Activated CD8-positive, alpha-beta T cell treated with anti-CD3 and anti-CD28 coated beads, Interleukin-2, amount 10 ng/mL, durations not matched to agents 7 days and 5 days (primary cell): ENCODE measurements around the gene PACSIN3. TPM values are rescaled to one million over a fixed set of nuclear protein-coding genes. Genes with fewer than 3 reads are reported as not detected.

Experiments
- ATAC-seq: fragments of 150-1000 bp; cut with Tn5 transposase; one replicate; pipeline ENCODE4 v1.10.0; 2021; ENCODE audit warnings: moderate library complexity
- CTCF ChIA-PET: fragments of 350-600 bp; sonication (Branson Sonifier 250); formaldehyde crosslinking; loops from one replicate; lab custom pipeline; 2021; ENCODE audit warnings: antibody characterized with exemption; lab: Charles Lee
- POLR2A ChIA-PET: fragments of 350-600 bp; sonication (Branson Sonifier 250); formaldehyde crosslinking; loops from one replicate; lab custom pipeline; 2021; ENCODE audit warnings: antibody characterized with exemption; lab: Charles Lee
- DNase-seq: peaks from one replicate; pipeline ENCODE4 v3.0.0-alpha.2; 2020
- H3K27ac Mint-ChIP-seq: one replicate; pipeline ENCODE4 v1.8.0; 2021; ENCODE audit warnings: mild to moderate bottlenecking, mixed read lengths
- H3K27me3 Mint-ChIP-seq: one replicate; pipeline ENCODE4 v1.8.0; 2021; ENCODE audit warnings: low read depth, mixed read lengths
- H3K36me3 Mint-ChIP-seq: one replicate; pipeline ENCODE4 v1.8.0; 2021; ENCODE audit warnings: low read depth, mixed read lengths
- H3K4me1 Mint-ChIP-seq: one replicate; pipeline ENCODE4 v1.8.0; 2021; ENCODE audit warnings: low read depth, mixed read lengths
- H3K4me3 Mint-ChIP-seq: one replicate; pipeline ENCODE4 v1.8.0; 2021; ENCODE audit warnings: mild to moderate bottlenecking, mixed read lengths
- H3K9me3 Mint-ChIP-seq: one replicate; pipeline ENCODE4 v1.8.0; 2022; ENCODE audit warnings: mixed read lengths; ENCODE audit not compliant: insufficient read depth
- total RNA-seq, 2 experiments: library from RNA; stranded (reverse); gene quantifications; one replicate each; pipeline ENCODE4 v1.2.3, GENCODE V29; 2021

Gene PACSIN3
- total RNA-seq, 2 experiments from 2014 or later: 2.0 to 2.1 TPM

- Mint-ChIP-seq H3K4me1 (peaks cover 5% of the 10 kb centered on the region), H3K27ac (no peak overlapping the region), H3K9me3 (no peaks in the 10 kb centered on the region), H3K27me3 (no peaks in the 10 kb centered on the region), H3K36me3 (peaks cover 17% of the 10 kb centered on the region), H3K4me3 (no peak overlapping the region)
- DNase-seq (no peak), ATAC-seq (no peak)
- ChIA-PET POLR2A (interaction anchor here (2.1 kb wide), 1 partner anchor 10 kb away, joined by 9 read pairs; no protein-coding TSS in a partner anchor), CTCF (interaction anchor here (0.6 to 2.6 kb wide), 9 partner anchors 8 to 243 kb away, joined by 3 to 17 read pairs (median 3); no protein-coding TSS in a partner anchor)
These were observed 23.8 kb downstream of the PACSIN3 start for GRCh38 chr11:47162426-47162825.

- Mint-ChIP-seq H3K9me3 (no peaks in the 10 kb centered on the region), H3K27ac (no peak overlapping the region), H3K36me3 (peaks cover 17% of the 10 kb centered on the region), H3K4me1 (peaks cover 5% of the 10 kb centered on the region), H3K4me3 (no peak overlapping the region), H3K27me3 (no peaks in the 10 kb centered on the region)
- ATAC-seq (no peak), DNase-seq (no peak)
- ChIA-PET CTCF (interaction anchor here (0.6 to 2.6 kb wide), 7 partner anchors 9 to 242 kb away, joined by 3 to 17 read pairs (median 3); no protein-coding TSS in a partner anchor), POLR2A (no interaction called here)
These were observed 24.3 kb downstream of the PACSIN3 start for GRCh38 chr11:47161890-47162289.

DNA sequence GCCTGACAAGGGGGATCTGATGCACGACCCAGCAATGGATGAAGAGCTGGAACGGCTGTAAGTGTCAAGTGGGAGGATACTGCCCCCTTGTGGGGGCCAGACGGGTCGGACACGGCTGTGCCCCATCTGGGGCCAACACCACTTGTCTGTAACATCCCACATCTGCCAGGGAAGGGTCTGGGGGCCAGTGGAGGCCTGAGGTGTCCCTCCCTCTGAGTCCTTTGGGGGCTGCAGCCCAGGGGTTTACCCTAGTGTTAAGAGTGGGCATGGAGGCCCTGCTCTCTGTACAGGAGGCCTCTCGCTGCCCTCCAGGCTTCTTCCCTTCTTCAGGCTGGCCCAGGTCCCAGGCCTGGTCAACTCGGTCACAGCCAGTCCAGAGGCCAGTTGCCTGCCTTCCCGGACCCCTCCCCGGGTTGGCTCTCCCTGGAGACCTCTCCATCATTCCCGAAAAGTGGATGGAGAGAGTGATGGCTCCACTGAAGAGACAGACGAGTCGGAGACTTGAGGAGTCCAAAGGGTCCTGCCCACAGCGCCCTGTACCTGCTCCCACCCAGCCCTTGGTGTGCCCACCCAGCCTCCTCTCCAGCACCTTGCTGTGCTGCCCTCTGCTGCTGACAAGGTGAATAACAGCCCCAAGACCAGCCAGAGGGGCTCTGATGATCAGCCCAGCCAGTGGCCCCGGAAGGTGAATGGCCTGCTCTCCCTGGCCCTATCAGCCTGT is 24.9 kb downstream of the PACSIN3 start:
- H3K9me3 Mint-ChIP-seq: no peaks in the 10 kb centered on the region
- peak; percentile 78 for ATAC-seq
- peaks cover 16% of the 10 kb centered on the region for H3K36me3 Mint-ChIP-seq
- ChIA-PET POLR2A (no interaction called here), CTCF (interaction anchor here (0.6 to 2.6 kb wide), 10 partner anchors 8 to 248 kb away, joined by 3 to 17 read pairs (median 4); no protein-coding TSS in a partner anchor)
- H3K27me3 Mint-ChIP-seq: no peaks in the 10 kb centered on the region
- DNase-seq: peak; percentile 73
- H3K4me3 Mint-ChIP-seq: no peak overlapping the region
- H3K27ac Mint-ChIP-seq: no peak overlapping the region
- H3K4me1 Mint-ChIP-seq: peaks cover 9% of the 10 kb centered on the region

- peaks cover 14% of the 10 kb centered on the region for H3K4me1 Mint-ChIP-seq
- peaks cover 13% of the 10 kb centered on the region for H3K36me3 Mint-ChIP-seq
- DNase-seq: no peak
- H3K4me3 Mint-ChIP-seq: no peak overlapping the region
- POLR2A ChIA-PET: no interaction called here
- H3K9me3 Mint-ChIP-seq: no peaks in the 10 kb centered on the region
- H3K27me3 Mint-ChIP-seq: no peaks in the 10 kb centered on the region
- ATAC-seq: no peak
- no peak overlapping the region for H3K27ac Mint-ChIP-seq
- CTCF ChIA-PET: interaction anchor here (0.6 to 1.1 kb wide), 6 partner anchors 12 to 247 kb away, joined by 3 to 7 read pairs (median 4); no protein-coding TSS in a partner anchor
These were observed 25.5 kb downstream of the PACSIN3 start for GRCh38 chr11:47160753-47161133.

GRCh38 chr11:47158242-47158641 is 28.0 kb downstream of the PACSIN3 start:
- Mint-ChIP-seq H3K4me3 (no peak overlapping the region), H3K36me3 (peaks cover 2% of the 10 kb centered on the region), H3K27me3 (no peaks in the 10 kb centered on the region), H3K4me1 (peaks cover 39% of the 10 kb centered on the region), H3K27ac (peak overlapping the region; percentile 67), H3K9me3 (no peaks in the 10 kb centered on the region)
- ATAC-seq (no peak), DNase-seq (no peak)
- ChIA-PET CTCF (interaction anchor here (0.8 to 0.9 kb wide), 2 partner anchors 101 to 239 kb away, joined by 3 read pairs; no protein-coding TSS in a partner anchor), POLR2A (no interaction called here)

- no peak overlapping the region for H3K4me3 Mint-ChIP-seq
- H3K27ac Mint-ChIP-seq: no peak overlapping the region
- DNase-seq: no peak
- H3K4me1 Mint-ChIP-seq: peaks cover 43% of the 10 kb centered on the region
- ChIA-PET POLR2A (no interaction called here), CTCF (interaction anchor here (0.8 to 0.9 kb wide), 2 partner anchors 101 to 238 kb away, joined by 3 read pairs; no protein-coding TSS in a partner anchor)
- peaks cover 2% of the 10 kb centered on the region for H3K36me3 Mint-ChIP-seq
- no peak for ATAC-seq
- H3K27me3 Mint-ChIP-seq: no peaks in the 10 kb centered on the region
- H3K9me3 Mint-ChIP-seq: no peaks in the 10 kb centered on the region
These were observed 28.4 kb downstream of the PACSIN3 start for GRCh38 chr11:47157805-47158204.

DNA sequence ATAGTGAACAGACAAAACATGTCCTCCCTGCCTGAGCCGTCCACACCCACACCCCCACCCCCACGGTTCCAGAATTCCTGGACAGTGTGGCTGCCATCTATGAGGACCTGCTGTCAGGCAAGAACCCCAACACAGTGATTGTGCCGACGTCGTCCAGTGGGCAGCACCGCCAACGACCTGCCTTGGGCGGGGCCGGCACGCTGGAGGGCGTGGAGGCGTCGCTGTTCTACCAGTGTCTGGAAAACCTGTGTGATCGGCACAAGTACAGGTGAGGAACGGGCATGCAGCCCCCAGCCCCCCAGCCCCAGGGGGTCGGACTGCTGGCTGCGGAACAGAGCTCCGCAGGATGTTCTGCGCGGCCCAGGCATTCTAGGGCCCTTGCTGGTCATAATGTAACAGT is 29.3 kb downstream of the PACSIN3 start:
- CTCF ChIA-PET: no interaction called here
- peaks cover 2% of the 10 kb centered on the region for H3K36me3 Mint-ChIP-seq
- no peaks in the 10 kb centered on the region for H3K9me3 Mint-ChIP-seq
- H3K4me1 Mint-ChIP-seq: peaks cover 43% of the 10 kb centered on the region
- ATAC-seq (no peak), DNase-seq (no peak)
- no peaks in the 10 kb centered on the region for H3K27me3 Mint-ChIP-seq
- H3K27ac Mint-ChIP-seq: no peak overlapping the region
- POLR2A ChIA-PET: interaction anchor here (0.9 kb wide), 1 partner anchor 11 kb away, joined by 3 read pairs; no protein-coding TSS in a partner anchor
- no peak overlapping the region for H3K4me3 Mint-ChIP-seq

DNA sequence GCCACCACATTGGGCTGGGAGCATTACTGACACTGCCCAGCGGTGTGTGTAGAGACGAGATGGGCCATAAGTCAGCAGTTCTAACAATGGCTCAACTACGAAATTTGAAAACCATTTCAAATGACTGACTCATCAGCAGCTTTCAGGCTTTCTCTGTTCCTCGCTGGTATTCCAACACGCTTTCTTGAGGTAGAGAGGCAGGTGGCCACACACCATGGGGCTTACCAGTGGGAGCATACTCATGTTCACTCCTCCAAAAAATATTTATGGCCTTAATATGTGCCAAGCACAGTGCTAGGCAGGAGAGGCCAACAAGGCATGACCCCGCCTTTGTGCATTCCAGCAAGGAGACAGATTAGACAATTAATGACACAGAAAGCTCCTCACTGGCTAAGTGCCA is 29.9 kb downstream of the PACSIN3 start:
- no peaks in the 10 kb centered on the region for H3K9me3 Mint-ChIP-seq
- H3K27me3 Mint-ChIP-seq: no peaks in the 10 kb centered on the region
- H3K4me1 Mint-ChIP-seq: peaks cover 43% of the 10 kb centered on the region
- ATAC-seq (no peak), DNase-seq (no peak)
- no peak overlapping the region for H3K27ac Mint-ChIP-seq
- peaks cover 2% of the 10 kb centered on the region for H3K36me3 Mint-ChIP-seq
- ChIA-PET POLR2A (interaction anchor here (0.9 kb wide), 1 partner anchor 12 kb away, joined by 3 read pairs; no protein-coding TSS in a partner anchor), CTCF (interaction anchor here (0.6 to 4.4 kb wide), 3 partner anchors 237 to 316 kb away, joined by 3 to 62 read pairs (median 3); no protein-coding TSS in a partner anchor)
- H3K4me3 Mint-ChIP-seq: no peak overlapping the region

GRCh38 chr11:47155879-47156278 is 30.4 kb downstream of the PACSIN3 start:
- Mint-ChIP-seq H3K4me1 (peaks cover 42% of the 10 kb centered on the region), H3K27ac (peak overlapping the region; percentile 92), H3K9me3 (no peaks in the 10 kb centered on the region), H3K36me3 (peaks cover 2% of the 10 kb centered on the region), H3K27me3 (no peaks in the 10 kb centered on the region), H3K4me3 (peak overlapping the region; percentile 65)
- ChIA-PET CTCF (interaction anchor here (0.6 to 4.4 kb wide), 6 partner anchors 10 to 315 kb away, joined by 3 to 62 read pairs (median 6); partner anchors contain the start of gene CSTPP1), POLR2A (interaction anchor here (0.6 to 1.1 kb wide), 3 partner anchors 10 to 269 kb away, joined by 3 read pairs; no protein-coding TSS in a partner anchor)
- DNase-seq: no peak
- ATAC-seq: no peak

DNA sequence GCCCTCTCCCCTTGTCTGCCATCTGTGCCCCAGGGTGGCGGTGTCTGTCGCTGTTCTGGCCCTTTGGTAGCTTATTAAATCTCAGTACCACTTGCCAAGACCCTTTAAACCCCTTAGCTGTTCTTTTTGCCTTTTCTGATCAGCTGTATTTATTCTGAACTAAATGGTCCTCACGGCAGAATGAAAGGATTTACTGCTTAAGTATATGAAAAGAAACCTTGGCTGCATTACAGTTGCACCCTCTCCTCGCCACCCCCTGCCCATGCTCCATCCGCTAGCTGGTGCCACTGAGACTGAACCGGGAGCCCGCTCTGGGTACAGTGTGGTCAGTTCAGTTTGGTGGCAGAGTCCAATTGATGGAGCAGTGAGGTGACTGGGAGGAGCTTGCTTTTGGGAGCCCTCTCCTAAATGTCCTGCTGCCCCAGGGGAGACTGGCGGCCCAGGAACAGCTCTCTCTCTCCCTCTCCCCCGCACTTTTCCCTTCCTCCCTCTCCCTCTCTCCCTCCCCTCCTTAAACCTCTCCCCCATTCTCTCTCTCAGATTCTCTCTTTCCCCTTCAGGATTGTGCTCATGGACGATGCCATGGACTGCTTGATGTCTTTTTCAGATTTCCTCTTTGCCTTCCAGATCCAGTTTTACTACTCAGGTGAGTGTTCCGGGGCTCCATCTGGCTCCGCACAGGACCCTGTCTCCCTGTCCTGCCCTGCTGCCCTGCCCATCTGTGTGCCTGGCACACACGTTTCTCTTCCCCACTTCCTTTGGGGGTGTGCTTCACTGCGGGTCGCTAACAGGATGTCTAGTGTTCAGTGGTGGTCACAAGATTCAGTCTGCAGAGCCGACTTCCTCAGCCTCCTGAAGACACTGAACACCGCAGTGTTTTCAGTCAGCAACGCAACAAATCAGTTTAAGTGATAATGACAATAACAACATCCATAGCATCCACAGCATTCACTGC is 31.3 kb downstream of the PACSIN3 start:
- ChIA-PET POLR2A (interaction anchor here (0.6 to 1.4 kb wide), 6 partner anchors 11 to 911 kb away, joined by 3 read pairs; partner anchors contain the start of genes ACP2 and DDB2), CTCF (interaction anchor here (1.0 to 4.5 kb wide), 14 partner anchors 8 to 261 kb away, joined by 3 to 62 read pairs (median 7); partner anchors contain the start of gene CSTPP1)
- DNase-seq: peak; percentile 78
- Mint-ChIP-seq H3K9me3 (no peaks in the 10 kb centered on the region), H3K27me3 (no peaks in the 10 kb centered on the region), H3K4me3 (peak overlapping the region; percentile 65), H3K36me3 (peaks cover 2% of the 10 kb centered on the region), H3K27ac (peak overlapping the region; percentile 92), H3K4me1 (peaks cover 41% of the 10 kb centered on the region)
- peak; percentile 90 for ATAC-seq
